H1 (cell line): ENCODE measurements around the gene ABCC6. TPM values are rescaled to one million over a fixed set of nuclear protein-coding genes. Genes with fewer than 3 reads are reported as not detected.

Source experiments
- GTF2F1 ChIP-seq: IDR thresholded peaks from 2 replicates; pipeline ENCODE4 v1.6.1; 2012; ENCODE audit warnings: low read depth, low read length, improper control_type of control experiment, borderline replicate concordance
- NANOG ChIP-seq: IDR thresholded peaks from 2 replicates; pipeline ENCODE4 v1.6.1; 2011; ENCODE audit warnings: low read length, low read depth, mild to moderate bottlenecking, inconsistent platforms; ENCODE audit not compliant: insufficient read depth, poor library complexity, severe bottlenecking
- RAD21 ChIP-seq, 2 experiments: IDR thresholded peaks in 1 of 2; conservative IDR thresholded peaks in 1 of 2; 2 replicates each; pipeline ENCODE4 v1.6.1; 2011; ENCODE audit warnings: low read depth in 2 of 2, low read length in 2 of 2, improper control_type of control experiment in 1 of 2, inconsistent platforms in 1 of 2, mild to moderate bottlenecking in 1 of 2, moderate library complexity in 1 of 2
- RNF2 ChIP-seq: fragments of 200-900, 300-1000 bp; sonication (generic); IDR thresholded peaks from 2 replicates; pipeline ENCODE4 v1.7.1; 2016; ENCODE audit warnings: borderline replicate concordance, low read depth, mild to moderate bottlenecking, antibody characterized with exemption, low read length; ENCODE audit not compliant: poor library complexity, severe bottlenecking; ENCODE audit errors: missing control alignments
- RXRA ChIP-seq: IDR thresholded peaks from 2 replicates; pipeline ENCODE4 v1.6.1; 2011; ENCODE audit warnings: low read depth, mild to moderate bottlenecking, low read length, moderate library complexity; ENCODE audit not compliant: insufficient read depth
- SIX5 ChIP-seq: IDR thresholded peaks from 2 replicates; pipeline ENCODE4 v1.6.1; 2011; ENCODE audit warnings: mild to moderate bottlenecking, low read depth, low read length
- TBP ChIP-seq: IDR thresholded peaks from 2 replicates; pipeline ENCODE4 v1.6.1; 2011; ENCODE audit warnings: low read depth, low read length, improper control_type of control experiment
- YY1 ChIP-seq: IDR thresholded peaks from 2 replicates; pipeline ENCODE4 v1.6.1; 2011; ENCODE audit warnings: low read depth, mild to moderate bottlenecking, low read length
- polyA plus RNA-seq, 7 experiments: library from polyadenylated mRNA; depleted of rRNA in 3 of 7; stranded (reverse) in 5 of 7; unstranded in 2 of 7; fragments of >200 nt in 5 of 7; fragments of 200-250 nt in 2 of 7; gene quantifications; 1 replicate in 5 of 7; 2 replicates in 1 of 7; 4 replicates in 1 of 7; pipeline versions ENCODE4 v1.2.1 to v1.2.3, GENCODE V29; 2011 to 2013; ENCODE audit warnings: missing spikeins in 2 of 7, mixed read lengths in 2 of 7
- total RNA-seq: library from RNA; stranded (reverse); fragmentation: NEBNext Ultra II Directional; extraction: Animal tissue kit (Norgen Biotek cat#: 25700); gene quantifications from 2 replicates; pipeline ENCODE4 v1.2.1, GENCODE V29; 2021

Gene ABCC6
- total and polyA plus RNA-seq, 2 of the 8 experiments (the other 6 are each of a cell fraction or from before 2014, with no cell fraction given), result 1.6 to 1.8 TPM

- TF ChIP-seq NANOG (no peak), TBP (no peak), RAD21 (IDR thresholded peaks at IDR 0.05 in 1 of 2, conservative IDR thresholded peaks at IDR 0.05 in 1 of 2; ENCODE audit: low read depth in 2 of 2, low read length in 2 of 2) (no peak), YY1 (no peak), SIX5 (no peak), GTF2F1 (no peak), RXRA (no peak), RNF2 (no peak)
Observed at GRCh38 chr16:16136588-16136987, 86.7 kb downstream of the ABCC6 start (continued).
